Spinal cord (tissue), 10 donors: Measurements from ENCODE around the gene CYBRD1. TPM values are rescaled to one million over a fixed set of nuclear protein-coding genes. Genes with fewer than 3 reads are reported as not detected.

ENCODE experiments used
- DNase-seq, 6 donors: peaks; one replicate each; pipeline versions ENCODE4 v3.0.0 to v3.0.0-alpha.2; 2013 to 2015; ENCODE audit warnings: low spot score in 6 of 6, low read depth in 4 of 6
- H3K27ac ChIP-seq: one replicate; pipeline ENCODE4 v1.5.1; 2013; ENCODE audit warnings: low read depth, low read length, control low read depth
- H3K27me3 ChIP-seq: one replicate; pipeline ENCODE4 v1.6.1; 2013; ENCODE audit warnings: low read length; ENCODE audit not compliant: control insufficient read depth, insufficient read depth
- H3K36me3 ChIP-seq: one replicate; pipeline ENCODE4 v1.6.1; 2013; ENCODE audit warnings: low read length; ENCODE audit not compliant: control insufficient read depth, insufficient read depth
- H3K4me1 ChIP-seq: one replicate; pipeline ENCODE4 v1.6.1; 2013; ENCODE audit warnings: low read length; ENCODE audit not compliant: control insufficient read depth, insufficient read depth
- H3K4me3 ChIP-seq: one replicate; pipeline ENCODE4 v1.5.1; 2013; ENCODE audit warnings: low read depth, low read length, control low read depth
- H3K9me3 ChIP-seq: one replicate; pipeline ENCODE4 v1.6.1; 2013; ENCODE audit warnings: low read length; ENCODE audit not compliant: control insufficient read depth, insufficient read depth
- WGBS: methylation state at CpG from one replicate; pipeline ENCODE4 v1.1.5; 2013; ENCODE audit warnings: missing lambda C conversion rate; ENCODE audit not compliant: insufficient coverage; 5-methylcytosine and 5-hydroxymethylcytosine counted together
- polyA plus RNA-seq, 2 donors: library from polyadenylated mRNA; unstranded; fragments of 120-200 nt; gene quantifications; one replicate each; pipeline ENCODE4 v1.2.1, GENCODE V29; 2013; ENCODE audit not compliant: insufficient read length in 2 of 2
- total RNA-seq, 2 donors: library from RNA; depleted of rRNA in 1 of 2; stranded (reverse); fragments of 120-200 nt in 1 of 2; fragments of >200 nt in 1 of 2; gene quantifications; one replicate each; pipeline versions ENCODE4 v1.2.3 to v1.2.4, GENCODE V29; 2013 to 2014
- donor health status: healthy.

Gene CYBRD1
- total and polyA plus RNA-seq, 4 donors: 20.7 to 138 (median 67.4) TPM

GRCh38 chr2:171513719-171514160 lies 8.5 kb upstream of the CYBRD1 start:
- WGBS: 93% methylated on average over 1 of the region's 3 CpGs
- Histone ChIP-seq H3K27me3 (no peaks in the 10 kb centered on the region), H3K4me3 (no peak overlapping the region), H3K27ac (no peak overlapping the region), H3K4me1 (no peaks in the 10 kb centered on the region), H3K36me3 (no peaks in the 10 kb centered on the region), H3K9me3 (no peaks in the 10 kb centered on the region)
- DNase-seq: no peak

GRCh38 chr2:171514908-171515582 lies 7.2 kb upstream of the CYBRD1 start:
- Histone ChIP-seq H3K4me3 (no peak overlapping the region), H3K27ac (no peak overlapping the region), H3K36me3 (no peaks in the 10 kb centered on the region), H3K27me3 (peaks cover 2% of the 10 kb centered on the region), H3K4me1 (no peaks in the 10 kb centered on the region), H3K9me3 (no peaks in the 10 kb centered on the region)
- no peak for DNase-seq
- 94% methylated on average over 2 of the region's 3 CpGs for WGBS

- no peak for DNase-seq
- Histone ChIP-seq H3K36me3 (no peaks in the 10 kb centered on the region), H3K4me1 (no peaks in the 10 kb centered on the region), H3K9me3 (no peaks in the 10 kb centered on the region), H3K4me3 (no peak overlapping the region), H3K27ac (no peak overlapping the region), H3K27me3 (peaks cover 2% of the 10 kb centered on the region)
- WGBS: 86% methylated on average over 5 of the region's 6 CpGs
These were observed 6.5 kb upstream of the CYBRD1 start for GRCh38 chr2:171515672-171516298.

DNA sequence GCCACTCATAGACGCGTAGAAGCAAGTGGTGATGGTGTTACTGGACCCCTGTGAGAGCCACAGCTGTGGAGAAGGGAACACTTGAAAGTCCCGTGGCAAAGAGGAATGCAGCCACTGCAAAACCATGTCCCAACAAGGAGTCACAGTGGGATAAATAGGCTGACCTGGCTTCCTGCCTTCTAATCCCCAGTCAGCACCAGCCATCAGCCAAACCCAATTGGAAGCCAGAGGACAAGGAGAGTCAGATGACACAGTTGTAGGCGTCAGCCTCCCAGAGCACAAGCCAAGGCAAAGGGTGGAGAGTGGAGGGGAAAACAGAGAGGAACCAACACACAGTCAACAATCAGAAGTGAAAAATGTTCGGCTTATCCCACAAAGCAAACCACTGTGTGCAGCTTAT lies 5.5 kb upstream of the CYBRD1 start:
- DNase-seq: no peak
- no peaks in the 10 kb centered on the region for H3K9me3 ChIP-seq
- no peaks in the 10 kb centered on the region for H3K4me1 ChIP-seq
- no peaks in the 10 kb centered on the region for H3K36me3 ChIP-seq
- WGBS: 88% methylated on average over 4 of the region's 5 CpGs
- H3K4me3 ChIP-seq: no peak overlapping the region
- peaks cover 2% of the 10 kb centered on the region for H3K27me3 ChIP-seq
- no peak overlapping the region for H3K27ac ChIP-seq

GRCh38 chr2:171520471-171520870 lies 1.8 kb upstream of the CYBRD1 start:
- Histone ChIP-seq H3K36me3 (no peaks in the 10 kb centered on the region), H3K27me3 (peaks cover 23% of the 10 kb centered on the region), H3K4me3 (no peak overlapping the region), H3K9me3 (no peaks in the 10 kb centered on the region), H3K27ac (no peak overlapping the region), H3K4me1 (peaks cover 16% of the 10 kb centered on the region)
- WGBS: 56% methylated on average over 3 of the region's 5 CpGs
- no peak for DNase-seq

DNA sequence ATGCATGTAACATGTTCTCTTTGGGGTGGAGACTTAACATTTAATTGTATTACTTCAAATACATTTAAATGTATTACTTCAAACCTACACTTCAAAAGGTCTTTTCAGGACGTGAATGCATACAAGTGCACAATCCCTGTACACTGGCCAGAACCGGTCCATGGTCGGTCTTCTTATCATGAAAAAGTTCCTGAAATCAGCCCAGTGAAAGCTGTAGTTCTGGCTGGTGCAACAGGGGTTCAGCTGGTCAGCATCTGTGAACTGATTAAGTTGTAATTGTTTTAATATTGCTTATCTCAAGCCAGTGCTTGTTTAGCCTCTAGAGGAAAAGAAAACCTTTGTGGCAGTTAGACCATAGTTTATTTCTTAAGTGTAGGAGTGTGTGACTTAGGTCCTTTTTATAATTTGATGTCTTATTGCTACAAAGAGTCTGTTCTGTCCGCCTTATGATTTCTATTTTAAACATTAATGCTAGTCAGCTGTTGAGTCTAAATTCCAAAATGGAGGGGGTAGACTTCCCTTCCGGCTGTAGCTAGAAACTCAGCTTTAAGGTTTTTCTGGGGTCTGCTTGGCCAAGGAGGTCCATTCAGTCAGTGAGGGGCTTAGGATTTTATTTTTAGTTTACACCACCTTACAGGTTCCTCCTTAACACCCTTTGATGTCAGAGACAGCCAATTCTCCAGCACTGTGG lies 768 bp upstream of the CYBRD1 start:
- DNase-seq: no peak
- H3K27ac ChIP-seq: peak overlapping the region; percentile 92
- no peaks in the 10 kb centered on the region for H3K36me3 ChIP-seq
- H3K9me3 ChIP-seq: no peaks in the 10 kb centered on the region
- H3K4me3 ChIP-seq: peak overlapping the region; percentile 76
- peaks cover 23% of the 10 kb centered on the region for H3K27me3 ChIP-seq
- peaks cover 16% of the 10 kb centered on the region for H3K4me1 ChIP-seq
- WGBS: 80% methylated on average over 3 of the region's 5 CpGs

DNA sequence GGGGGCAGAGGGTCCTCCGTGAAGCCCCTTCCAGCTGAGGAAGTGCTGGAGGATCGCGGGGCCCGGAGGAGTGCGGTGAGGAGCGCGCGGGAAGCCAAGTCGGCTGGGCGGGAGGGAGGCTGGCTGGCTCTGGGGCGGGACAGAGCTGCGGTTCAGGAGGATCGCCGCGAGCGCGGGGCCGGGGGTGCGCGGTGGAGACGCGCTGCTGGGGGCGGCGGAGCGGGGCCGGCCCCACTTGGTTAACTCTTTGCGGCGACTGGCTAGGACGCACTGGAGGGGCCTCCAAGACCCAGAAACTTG lies 464 bp downstream of the CYBRD1 start:
- WGBS: 0% methylated on average over 29 of the region's 29 CpGs
- peak overlapping the region; percentile 92 for H3K27ac ChIP-seq
- H3K36me3 ChIP-seq: no peaks in the 10 kb centered on the region
- no peaks in the 10 kb centered on the region for H3K9me3 ChIP-seq
- H3K27me3 ChIP-seq: peaks cover 23% of the 10 kb centered on the region
- H3K4me1 ChIP-seq: peaks cover 16% of the 10 kb centered on the region
- DNase-seq: peak in 2 of 6 donors; percentile 35 to 62
- peak overlapping the region; percentile 76 for H3K4me3 ChIP-seq

DNA sequence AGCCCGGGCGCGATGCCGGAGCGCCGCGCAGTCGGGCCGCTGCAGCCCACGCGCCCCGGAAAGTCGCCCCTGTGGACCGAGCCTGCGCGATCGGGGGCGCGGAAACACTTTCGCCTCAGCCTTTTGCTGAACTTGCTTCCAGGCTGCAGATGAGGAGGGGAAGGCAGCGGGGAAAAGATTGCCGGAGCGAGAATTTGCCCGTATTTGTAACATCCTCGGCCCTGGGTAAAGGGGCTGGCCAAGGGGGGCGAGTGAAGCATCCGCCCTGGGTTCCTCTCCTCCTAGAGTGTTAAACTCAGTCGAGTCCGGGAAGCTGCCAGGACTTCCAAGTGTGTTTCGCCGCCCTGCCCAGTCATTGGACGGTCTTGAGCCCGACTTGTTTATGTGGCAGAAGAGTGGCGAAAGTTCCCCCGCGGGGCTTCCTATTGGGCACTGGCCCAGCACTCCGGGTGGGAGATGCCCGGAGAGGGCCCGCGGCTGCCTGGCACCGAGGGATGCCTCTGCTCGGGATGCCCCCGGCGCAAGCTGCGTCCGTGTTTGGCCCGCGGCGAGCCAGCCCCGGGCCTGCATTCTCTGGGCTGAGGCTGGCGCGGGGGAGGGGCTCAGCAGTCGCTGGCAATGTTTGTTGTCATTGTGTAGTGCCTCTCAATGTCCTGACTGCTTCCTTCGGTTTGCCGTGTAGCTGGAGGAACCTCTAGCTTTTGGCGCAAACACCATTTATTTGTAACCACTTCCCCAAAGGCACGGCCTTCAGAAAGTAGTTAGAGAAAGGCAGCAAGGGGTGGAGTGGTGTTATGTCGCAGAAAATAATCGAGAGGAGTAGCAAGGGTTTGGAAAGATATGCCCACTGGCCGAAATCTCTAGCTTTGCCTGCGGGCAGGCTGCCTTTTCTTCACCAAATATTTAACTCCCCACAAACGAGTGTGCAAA lies 1.1 kb downstream of the CYBRD1 start:
- Histone ChIP-seq H3K4me3 (peak overlapping the region; percentile 76), H3K27ac (peak overlapping the region; percentile 92), H3K27me3 (peaks cover 23% of the 10 kb centered on the region), H3K4me1 (peaks cover 16% of the 10 kb centered on the region), H3K9me3 (no peaks in the 10 kb centered on the region), H3K36me3 (no peaks in the 10 kb centered on the region)
- peak; percentile 35 to 84 (median 56) for DNase-seq
- WGBS: 0% methylated on average over 50 of the region's 62 CpGs

- Histone ChIP-seq H3K4me3 (peak overlapping the region; percentile 76), H3K36me3 (no peaks in the 10 kb centered on the region), H3K27me3 (peaks cover 23% of the 10 kb centered on the region), H3K4me1 (peaks cover 16% of the 10 kb centered on the region), H3K27ac (peak overlapping the region; percentile 92), H3K9me3 (no peaks in the 10 kb centered on the region)
- WGBS: 40% methylated on average over 3 of the region's 6 CpGs
- DNase-seq: no peak
These were observed 1.7 kb downstream of the CYBRD1 start for GRCh38 chr2:171524018-171524401.
